ENCODE results near the gene ADAMTS8.

Gene ADAMTS8

GRCh38 chr11:130454491-130455252 is 26.3 kb upstream of the ADAMTS8 start:
- H3K4me3 Mint-ChIP-seq, result no peak overlapping the region
- no peaks in the 10 kb centered on the region for H3K36me3 Mint-ChIP-seq (ENCODE audit: insufficient read depth)
- ATAC-seq (replicated peaks) (no peak), DNase-seq (no peak)
- H3K4me1 Mint-ChIP-seq (ENCODE audit: low read depth in 2 of 2), result peaks cover 0 to 4% of the 10 kb centered on the region in 2 donors
- no peak overlapping the region for H3K27ac Mint-ChIP-seq
- peaks cover 53 to 73% of the 10 kb centered on the region in 2 donors for H3K27me3 Mint-ChIP-seq
- no peaks in the 10 kb centered on the region for H3K9me3 Mint-ChIP-seq

DNA sequence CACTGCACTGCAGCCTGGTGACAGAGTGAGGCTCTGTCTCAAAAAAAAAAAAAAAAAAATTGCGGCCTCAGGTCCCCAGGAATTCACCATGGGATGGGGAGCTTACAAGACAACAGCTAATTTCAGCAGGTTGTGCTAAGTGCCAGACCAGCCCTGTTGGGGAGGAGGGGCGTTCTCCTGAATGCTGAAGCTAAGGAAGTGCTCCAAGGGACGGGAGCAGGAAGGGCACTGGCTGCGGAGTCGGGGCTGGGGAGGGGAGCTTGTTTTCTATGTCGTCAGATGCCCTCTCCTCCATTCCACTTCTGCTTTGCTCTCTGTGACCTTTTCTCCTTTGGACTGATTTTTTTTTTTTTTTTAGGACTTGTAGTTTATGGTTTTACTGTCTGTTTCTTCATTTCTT is 24.5 kb upstream of the ADAMTS8 start:
- ATAC-seq (replicated peaks) (no peak), DNase-seq (no peak)
- H3K9me3 Mint-ChIP-seq, result no peaks in the 10 kb centered on the region
- H3K27ac Mint-ChIP-seq, result no peak overlapping the region
- no peak overlapping the region for H3K4me3 Mint-ChIP-seq
- no peaks in the 10 kb centered on the region for H3K36me3 Mint-ChIP-seq (ENCODE audit: insufficient read depth)
- H3K4me1 Mint-ChIP-seq (ENCODE audit: low read depth in 2 of 2), result peaks cover 0 to 10% of the 10 kb centered on the region in 2 donors
- H3K27me3 Mint-ChIP-seq, result peaks cover 59 to 86% of the 10 kb centered on the region in 2 donors

GRCh38 chr11:130452176-130452575 is 23.8 kb upstream of the ADAMTS8 start:
- Mint-ChIP-seq H3K4me1 (ENCODE audit: low read depth in 2 of 2) (peaks cover 0 to 10% of the 10 kb centered on the region in 2 donors), H3K9me3 (no peaks in the 10 kb centered on the region), H3K27ac (no peak overlapping the region)

DNA sequence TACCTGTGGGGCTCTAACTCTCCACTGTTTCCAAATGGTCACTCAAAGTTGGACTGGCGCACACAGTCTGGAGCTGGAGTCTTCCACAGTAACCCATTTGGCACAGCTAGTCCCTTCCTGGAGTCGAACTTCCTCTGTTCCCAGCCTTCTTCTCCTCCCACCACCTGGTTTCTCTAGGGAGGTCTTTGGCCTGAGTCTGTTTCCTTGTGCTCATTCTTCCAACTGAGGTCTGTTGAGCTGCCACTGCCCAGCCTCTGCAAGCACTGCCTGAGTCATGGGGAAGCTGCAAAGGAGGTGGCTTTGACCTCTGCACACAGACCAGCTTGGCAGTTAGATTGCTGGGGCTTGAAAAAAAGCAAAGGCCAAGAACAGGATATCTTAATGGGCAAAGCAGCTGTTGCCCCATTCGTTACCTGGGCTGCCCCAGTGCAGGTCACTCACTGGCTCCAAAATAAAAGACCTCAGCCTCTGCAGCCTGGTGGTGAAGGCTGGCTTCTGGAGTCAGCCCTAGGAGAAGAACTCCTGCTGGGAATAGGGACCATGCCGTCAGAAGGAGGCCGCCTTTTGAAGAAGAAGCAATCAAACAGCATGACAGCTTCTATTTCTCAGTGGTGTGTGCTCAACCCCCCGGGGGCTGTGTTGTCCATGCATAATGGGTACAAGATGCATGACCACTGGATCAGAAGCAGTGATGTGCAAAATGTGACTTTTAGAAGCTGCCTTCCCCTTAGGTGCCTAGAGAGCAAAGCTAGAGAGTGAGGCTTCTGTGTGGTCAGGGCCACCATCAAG is 23.0 kb upstream of the ADAMTS8 start:
- no peak for ATAC-seq (replicated peaks)
- peaks cover 58 to 90% of the 10 kb centered on the region in 2 donors for H3K27me3 Mint-ChIP-seq
- no peak overlapping the region for H3K4me3 Mint-ChIP-seq
- no peaks in the 10 kb centered on the region for H3K9me3 Mint-ChIP-seq
- no peak for DNase-seq
- H3K4me1 Mint-ChIP-seq (ENCODE audit: low read depth in 2 of 2), result peaks cover 0 to 10% of the 10 kb centered on the region in 2 donors
- no peaks in the 10 kb centered on the region for H3K36me3 Mint-ChIP-seq (ENCODE audit: insufficient read depth)
- H3K27ac Mint-ChIP-seq, result no peak overlapping the region

More at GRCh38 chr11:130452176-130452575, 23.8 kb upstream of the ADAMTS8 start:
- Mint-ChIP-seq H3K27me3 (peaks cover 58 to 88% of the 10 kb centered on the region in 2 donors), H3K4me3 (no peak overlapping the region), H3K36me3 (ENCODE audit: insufficient read depth) (no peaks in the 10 kb centered on the region)
- DNase-seq (no peak), ATAC-seq (replicated peaks) (no peak)

DNA sequence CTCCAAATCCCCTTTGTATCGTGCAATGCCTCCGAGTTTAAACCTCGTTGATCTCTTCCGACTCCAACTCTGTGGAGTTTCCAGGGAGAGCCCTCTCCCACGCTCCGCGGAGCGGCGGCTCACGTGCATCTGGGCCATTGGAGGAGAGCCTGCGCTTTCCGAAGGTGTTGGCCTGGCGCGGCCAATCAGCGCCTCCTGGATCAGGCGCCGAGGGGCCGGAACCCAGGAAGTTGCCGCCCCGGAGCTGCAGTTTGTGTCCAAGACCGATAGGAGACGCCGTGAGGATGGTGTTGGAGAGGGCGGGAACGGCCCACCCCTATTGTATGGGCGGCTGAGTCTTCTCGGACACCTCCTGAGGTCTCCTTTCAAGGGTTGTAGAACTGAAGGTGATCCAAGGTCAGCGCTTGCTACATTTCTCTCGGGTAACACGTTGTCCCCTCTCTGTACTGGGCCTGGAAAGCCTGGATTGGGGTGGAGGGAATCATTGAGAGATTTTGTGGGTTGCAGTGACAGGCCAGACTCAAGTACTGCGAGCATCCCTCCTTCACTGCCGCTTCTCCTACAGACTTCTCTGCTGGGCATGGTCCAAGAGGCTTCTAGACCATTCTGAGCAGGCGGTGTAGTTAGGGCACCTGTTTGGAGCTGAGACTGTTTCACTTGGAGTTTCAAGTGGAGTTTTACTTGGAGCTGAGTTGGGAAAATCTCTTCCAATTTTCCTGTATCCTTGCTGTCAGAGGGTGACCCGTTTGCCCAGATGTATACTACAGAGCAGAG is 21.8 kb upstream of the ADAMTS8 start:
- Mint-ChIP-seq H3K36me3 (ENCODE audit: insufficient read depth) (no peaks in the 10 kb centered on the region), H3K27me3 (peaks cover 47 to 82% of the 10 kb centered on the region in 2 donors), H3K27ac (no peak overlapping the region), H3K9me3 (no peaks in the 10 kb centered on the region), H3K4me3 (peak overlapping the region in 1 of 2 donors; percentile 67), H3K4me1 (ENCODE audit: low read depth in 2 of 2) (peaks cover 0 to 10% of the 10 kb centered on the region in 2 donors)
- ATAC-seq (replicated peaks) (no peak), DNase-seq (no peak)

DNA sequence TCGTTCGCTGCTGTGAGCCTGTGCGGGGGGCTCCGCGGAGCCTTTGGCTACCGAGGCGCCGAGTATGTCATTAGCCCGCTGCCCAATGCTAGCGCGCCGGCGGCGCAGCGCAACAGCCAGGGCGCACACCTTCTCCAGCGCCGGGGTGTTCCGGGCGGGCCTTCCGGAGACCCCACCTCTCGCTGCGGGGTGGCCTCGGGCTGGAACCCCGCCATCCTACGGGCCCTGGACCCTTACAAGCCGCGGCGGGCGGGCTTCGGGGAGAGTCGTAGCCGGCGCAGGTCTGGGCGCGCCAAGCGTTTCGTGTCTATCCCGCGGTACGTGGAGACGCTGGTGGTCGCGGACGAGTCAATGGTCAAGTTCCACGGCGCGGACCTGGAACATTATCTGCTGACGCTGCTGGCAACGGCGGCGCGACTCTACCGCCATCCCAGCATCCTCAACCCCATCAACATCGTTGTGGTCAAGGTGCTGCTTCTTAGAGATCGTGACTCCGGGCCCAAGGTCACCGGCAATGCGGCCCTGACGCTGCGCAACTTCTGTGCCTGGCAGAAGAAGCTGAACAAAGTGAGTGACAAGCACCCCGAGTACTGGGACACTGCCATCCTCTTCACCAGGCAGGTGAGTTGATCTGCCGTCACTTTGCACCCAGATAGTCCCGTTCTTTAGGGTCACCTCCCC is 21.0 kb upstream of the ADAMTS8 start:
- H3K27ac Mint-ChIP-seq, result no peak overlapping the region
- H3K27me3 Mint-ChIP-seq, result peaks cover 40 to 82% of the 10 kb centered on the region in 2 donors
- ATAC-seq (replicated peaks), result no peak
- H3K9me3 Mint-ChIP-seq, result no peaks in the 10 kb centered on the region
- H3K4me3 Mint-ChIP-seq, result peak overlapping the region; percentile 63 to 67
- H3K36me3 Mint-ChIP-seq (ENCODE audit: insufficient read depth), result no peaks in the 10 kb centered on the region
- H3K4me1 Mint-ChIP-seq (ENCODE audit: low read depth in 2 of 2), result peaks cover 0 to 10% of the 10 kb centered on the region in 2 donors
- DNase-seq, result no peak

GRCh38 chr11:130448416-130449309 is 20.3 kb upstream of the ADAMTS8 start, which contains the start of gene ADAMTS15:
Gene ADAMTS15, plus strand, starts transcription at chr11:130448645. Its CDS starts 329 bp downstream, at chr11:130448974.
- H3K4me1 Mint-ChIP-seq (ENCODE audit: low read depth in 2 of 2), result peaks cover 0 to 10% of the 10 kb centered on the region in 2 donors
- no peaks in the 10 kb centered on the region for H3K36me3 Mint-ChIP-seq (ENCODE audit: insufficient read depth)
- peak within 1 kb of the TSS; percentile 63 to 67 for H3K4me3 Mint-ChIP-seq
- ATAC-seq (replicated peaks) (peak; percentile 66), DNase-seq (no peak)
- peaks cover 33 to 76% of the 10 kb centered on the region in 2 donors for H3K27me3 Mint-ChIP-seq
- no peaks in the 10 kb centered on the region for H3K9me3 Mint-ChIP-seq
- H3K27ac Mint-ChIP-seq, result no peak within 1 kb of the TSS

GRCh38 chr11:130448039-130448415 is 19.6 kb upstream of the ADAMTS8 start:
- Mint-ChIP-seq H3K27ac (no peak overlapping the region), H3K4me1 (ENCODE audit: low read depth in 2 of 2) (peaks cover 0 to 10% of the 10 kb centered on the region in 2 donors), H3K36me3 (ENCODE audit: insufficient read depth) (no peaks in the 10 kb centered on the region), H3K4me3 (peak overlapping the region; percentile 63 to 67), H3K27me3 (peaks cover 29 to 75% of the 10 kb centered on the region in 2 donors), H3K9me3 (no peaks in the 10 kb centered on the region)
- ATAC-seq (replicated peaks) (no peak), DNase-seq (no peak)

GRCh38 chr11:130445788-130446187 is 17.4 kb upstream of the ADAMTS8 start:
- Mint-ChIP-seq H3K4me1 (ENCODE audit: low read depth in 2 of 2) (peaks cover 0 to 10% of the 10 kb centered on the region in 2 donors), H3K9me3 (no peaks in the 10 kb centered on the region), H3K4me3 (no peak overlapping the region), H3K27ac (no peak overlapping the region), H3K27me3 (peaks cover 20 to 57% of the 10 kb centered on the region in 2 donors), H3K36me3 (ENCODE audit: insufficient read depth) (no peaks in the 10 kb centered on the region)
- DNase-seq (no peak), ATAC-seq (replicated peaks) (no peak)

DNA sequence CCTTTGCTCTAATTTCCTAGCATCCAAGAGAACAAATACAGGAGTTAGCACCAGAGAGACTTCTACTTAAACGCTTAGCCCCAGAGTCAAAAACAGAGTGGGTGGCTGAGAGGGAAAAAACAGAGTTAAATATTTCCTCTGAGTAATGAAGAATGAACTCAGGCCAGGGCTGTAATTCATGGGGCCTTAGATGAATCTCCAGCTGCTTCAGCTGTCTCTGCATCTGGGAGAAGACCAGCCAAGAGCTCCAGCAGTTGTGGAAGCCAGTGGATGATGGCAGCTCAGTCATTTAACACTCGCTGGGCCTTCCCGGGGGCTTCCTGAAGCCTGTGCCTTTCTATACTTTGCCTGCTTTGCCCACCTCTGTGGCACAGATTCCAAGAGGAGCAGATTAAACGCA is 14.3 kb upstream of the ADAMTS8 start:
- H3K27me3 Mint-ChIP-seq, result peaks cover 0 to 27% of the 10 kb centered on the region in 2 donors
- no peak overlapping the region for H3K27ac Mint-ChIP-seq
- H3K4me1 Mint-ChIP-seq (ENCODE audit: low read depth in 2 of 2), result peaks cover 12 to 18% of the 10 kb centered on the region in 2 donors
- ATAC-seq (replicated peaks) (no peak), DNase-seq (no peak)
- no peak overlapping the region for H3K4me3 Mint-ChIP-seq
- no peaks in the 10 kb centered on the region for H3K9me3 Mint-ChIP-seq
- peaks cover 7% of the 10 kb centered on the region for H3K36me3 Mint-ChIP-seq (ENCODE audit: insufficient read depth)

- Mint-ChIP-seq H3K4me3 (no peak overlapping the region), H3K27ac (no peak overlapping the region), H3K36me3 (ENCODE audit: insufficient read depth) (peaks cover 7% of the 10 kb centered on the region), H3K4me1 (ENCODE audit: low read depth in 2 of 2) (peaks cover 12 to 18% of the 10 kb centered on the region in 2 donors), H3K27me3 (peaks cover 0 to 17% of the 10 kb centered on the region in 2 donors), H3K9me3 (no peaks in the 10 kb centered on the region)
- DNase-seq (no peak), ATAC-seq (replicated peaks) (no peak)
Measured at GRCh38 chr11:130441719-130442118, 13.3 kb upstream of the ADAMTS8 start.

- Mint-ChIP-seq H3K27ac (no peak overlapping the region), H3K4me1 (ENCODE audit: low read depth in 2 of 2) (peaks cover 12 to 18% of the 10 kb centered on the region in 2 donors), H3K36me3 (ENCODE audit: insufficient read depth) (peaks cover 7% of the 10 kb centered on the region), H3K27me3 (peaks cover 0 to 6% of the 10 kb centered on the region in 2 donors), H3K4me3 (no peak overlapping the region), H3K9me3 (no peaks in the 10 kb centered on the region)
- DNase-seq (no peak), ATAC-seq (replicated peaks) (no peak)
Measured at GRCh38 chr11:130439876-130440275, 11.5 kb upstream of the ADAMTS8 start.

Data from effector memory CD8-positive, alpha-beta T cell (primary cell).